Nephron (organoid): ENCODE results near the gene IL22RA2.

ENCODE experiments used
- H3K27ac Mint-ChIP-seq, 3 experiments: 2 replicates each; pipeline ENCODE4 v1.8.0; 2020; ENCODE audit warnings: mixed read lengths in 3 of 3, mild to moderate bottlenecking in 2 of 3, moderate library complexity in 1 of 3
- H3K27me3 Mint-ChIP-seq: 2 replicates; pipeline ENCODE4 v1.8.0; 2021; ENCODE audit warnings: low read depth, mild to moderate bottlenecking, moderate library complexity, mixed read lengths
- H3K36me3 Mint-ChIP-seq: 2 replicates; pipeline ENCODE4 v1.8.0; 2020; ENCODE audit warnings: low read depth, mixed read lengths
- H3K4me1 Mint-ChIP-seq: 2 replicates; pipeline ENCODE4 v1.8.0; 2020; ENCODE audit warnings: mixed read lengths
- H3K4me3 Mint-ChIP-seq, 3 experiments: 2 replicates each; pipeline ENCODE4 v1.8.0; 2020; ENCODE audit warnings: mild to moderate bottlenecking in 3 of 3, mixed read lengths in 3 of 3, moderate library complexity in 2 of 3
- H3K9me3 Mint-ChIP-seq: 2 replicates; pipeline ENCODE4 v1.8.0; 2020; ENCODE audit warnings: mixed read lengths
- CTCF ChIP-seq, 3 experiments: fragments of 200-600 bp; sonication (generic); IDR thresholded peaks; one replicate each; pipeline ENCODE4 v1.5.0; 2021; ENCODE audit warnings: antibody characterized with exemption in 3 of 3; ENCODE audit not compliant: unreplicated experiment in 3 of 3

Gene IL22RA2

DNA sequence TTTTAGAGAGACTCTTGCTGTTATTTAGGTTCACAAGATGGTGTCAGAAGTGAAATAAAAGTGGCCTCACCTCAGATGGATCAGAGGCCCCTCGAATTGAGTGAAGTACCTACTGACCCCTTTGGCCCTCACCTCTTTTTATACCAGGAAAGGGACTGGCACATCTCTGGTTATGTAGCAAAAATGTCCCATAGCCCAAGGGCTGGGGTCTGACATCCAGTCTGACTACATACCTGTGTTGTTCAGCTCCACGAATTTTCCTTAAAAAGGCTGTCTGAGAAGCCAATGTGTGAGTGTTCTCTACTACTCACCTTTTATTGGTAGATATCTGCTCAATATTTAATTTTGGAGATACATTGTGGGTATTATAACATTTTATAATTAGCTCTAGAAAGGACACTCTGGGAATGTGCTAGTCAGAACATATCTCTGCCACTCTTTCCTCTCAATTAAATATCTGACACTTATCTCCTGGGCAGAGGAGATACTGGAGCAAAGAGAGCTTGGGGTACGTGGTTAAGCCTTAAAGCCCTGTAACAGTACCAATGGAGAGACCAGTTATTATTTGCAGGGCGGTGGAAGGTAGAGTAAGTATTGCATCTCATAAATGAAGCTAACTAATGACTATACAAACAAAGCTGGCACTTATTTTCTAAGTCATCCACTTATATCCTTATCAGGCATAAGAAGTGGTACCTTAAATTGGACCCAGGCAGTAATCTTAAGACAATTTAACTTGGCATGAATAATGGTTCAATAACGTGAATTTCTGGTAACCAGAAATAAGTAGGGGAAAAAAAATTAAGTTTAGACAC lies 20.0 kb upstream of the IL22RA2 start:
- Mint-ChIP-seq H3K9me3 (peaks cover 15% of the 10 kb centered on the region), H3K27me3 (no peaks in the 10 kb centered on the region), H3K36me3 (peaks cover 16% of the 10 kb centered on the region), H3K27ac (no peak overlapping the region), H3K4me1 (peaks cover 5% of the 10 kb centered on the region), H3K4me3 (no peak overlapping the region)
- TF ChIP-seq CTCF (IDR thresholded peaks at IDR 0.05; ENCODE audit: unreplicated experiment in 3 of 3), result no peak

DNA sequence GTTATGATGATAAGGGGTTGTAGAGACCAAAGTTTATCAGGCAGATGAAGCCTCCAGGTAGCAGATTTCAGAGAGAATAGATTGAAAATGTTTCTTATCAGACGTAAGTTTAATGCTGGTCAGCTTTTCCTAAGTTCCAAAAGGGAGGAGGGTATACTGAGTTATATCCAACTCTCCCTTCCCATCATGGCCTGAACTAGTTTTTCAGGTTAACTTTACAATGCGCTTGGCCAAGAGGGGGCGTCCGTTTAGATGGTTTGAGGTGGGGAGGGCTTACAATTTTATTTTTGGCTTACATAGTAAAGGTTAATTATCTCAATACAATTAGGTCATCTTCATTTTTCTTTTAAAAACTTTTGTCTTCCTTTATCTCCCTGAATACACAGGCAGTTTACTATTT lies 19.4 kb upstream of the IL22RA2 start:
- TF ChIP-seq CTCF (IDR thresholded peaks at IDR 0.05; ENCODE audit: unreplicated experiment in 3 of 3), result no peak
- Mint-ChIP-seq H3K27ac (no peak overlapping the region), H3K36me3 (peaks cover 9% of the 10 kb centered on the region), H3K4me1 (peaks cover 5% of the 10 kb centered on the region), H3K4me3 (no peak overlapping the region), H3K9me3 (peaks cover 18% of the 10 kb centered on the region), H3K27me3 (no peaks in the 10 kb centered on the region)

DNA sequence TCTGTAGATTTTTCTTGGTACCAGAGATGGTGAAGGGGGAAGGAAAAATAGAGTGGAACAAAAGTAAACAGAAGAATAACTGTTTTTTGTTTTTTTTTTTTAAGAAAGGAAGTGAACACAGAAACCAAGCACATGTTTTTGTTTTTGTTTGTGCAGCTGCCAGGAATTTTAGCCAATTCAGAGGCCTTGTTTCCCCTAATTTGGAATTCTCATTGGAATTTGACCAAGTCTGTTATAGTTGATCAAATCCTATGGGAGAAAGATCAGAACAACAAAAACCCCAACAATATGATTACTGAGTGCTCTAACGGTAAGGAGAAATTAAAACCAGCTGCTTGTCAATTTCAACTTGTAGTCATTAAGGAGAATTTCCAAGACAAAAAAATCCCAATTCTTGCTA lies 18.2 kb upstream of the IL22RA2 start:
- peaks cover 7% of the 10 kb centered on the region for H3K36me3 Mint-ChIP-seq
- TF ChIP-seq CTCF (IDR thresholded peaks at IDR 0.05; ENCODE audit: unreplicated experiment in 3 of 3), result no peak
- H3K4me3 Mint-ChIP-seq, result no peak overlapping the region
- no peaks in the 10 kb centered on the region for H3K27me3 Mint-ChIP-seq
- H3K9me3 Mint-ChIP-seq, result peaks cover 23% of the 10 kb centered on the region
- H3K4me1 Mint-ChIP-seq, result peaks cover 5% of the 10 kb centered on the region
- no peak overlapping the region for H3K27ac Mint-ChIP-seq

DNA sequence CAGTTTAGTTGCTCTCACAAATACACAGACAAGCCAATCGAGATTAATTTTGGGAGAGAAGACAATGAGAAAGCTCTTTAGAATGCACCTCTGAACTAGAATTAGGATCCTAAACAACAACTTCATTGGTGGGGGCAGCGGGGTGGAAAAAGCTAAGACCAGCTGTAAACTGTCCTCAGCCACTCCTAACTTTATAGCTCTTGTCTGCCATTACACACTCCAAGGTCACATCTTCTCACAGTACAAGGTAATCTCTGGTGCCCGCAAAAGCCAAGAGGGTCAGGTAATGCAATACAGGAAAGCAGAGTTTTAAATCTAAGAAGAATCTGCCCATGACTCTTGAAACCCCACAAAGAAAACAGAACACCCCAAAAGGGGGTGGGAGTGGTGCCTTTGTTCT lies 17.8 kb upstream of the IL22RA2 start:
- Mint-ChIP-seq H3K27ac (no peak overlapping the region), H3K4me3 (no peak overlapping the region), H3K27me3 (no peaks in the 10 kb centered on the region), H3K9me3 (peaks cover 25% of the 10 kb centered on the region), H3K4me1 (peaks cover 4% of the 10 kb centered on the region), H3K36me3 (peaks cover 4% of the 10 kb centered on the region)
- TF ChIP-seq CTCF (IDR thresholded peaks at IDR 0.05; ENCODE audit: unreplicated experiment in 3 of 3), result no peak

- no peak for TF ChIP-seq CTCF (IDR thresholded peaks at IDR 0.05; ENCODE audit: unreplicated experiment in 3 of 3)
- H3K27ac Mint-ChIP-seq, result no peak overlapping the region
- no peak overlapping the region for H3K4me3 Mint-ChIP-seq
- no peaks in the 10 kb centered on the region for H3K36me3 Mint-ChIP-seq
- H3K9me3 Mint-ChIP-seq, result peaks cover 30% of the 10 kb centered on the region
- H3K27me3 Mint-ChIP-seq, result no peaks in the 10 kb centered on the region
- no peaks in the 10 kb centered on the region for H3K4me1 Mint-ChIP-seq
Observed at GRCh38 chr6:137190583-137191094, 17.2 kb upstream of the IL22RA2 start.

GRCh38 chr6:137188855-137189254 lies 15.4 kb upstream of the IL22RA2 start:
- TF ChIP-seq CTCF (IDR thresholded peaks at IDR 0.05; ENCODE audit: unreplicated experiment in 3 of 3), result no peak
- H3K4me1 Mint-ChIP-seq, result no peaks in the 10 kb centered on the region
- peaks cover 41% of the 10 kb centered on the region for H3K9me3 Mint-ChIP-seq
- no peaks in the 10 kb centered on the region for H3K36me3 Mint-ChIP-seq
- no peaks in the 10 kb centered on the region for H3K27me3 Mint-ChIP-seq
- H3K4me3 Mint-ChIP-seq, result no peak overlapping the region
- H3K27ac Mint-ChIP-seq, result no peak overlapping the region
